ENCODE data around the gene CCDC170. TPM values are rescaled to one million over a fixed set of nuclear protein-coding genes. Genes with fewer than 3 reads are reported as not detected.

The CCDC170 gene
- total and polyA plus RNA-seq, 9 of the 15 experiments (the other 6 are each of a cell fraction or from before 2014, with no cell fraction given): 0.01 to 0.18 (median 0.05) TPM; not detected in 6

- H3K27me3 ChIP-seq (ENCODE audit: control insufficient read depth in 2 of 2, insufficient read depth in 2 of 2, low read length in 2 of 2): peaks cover 23 to 32% of the 10 kb centered on the region in 2 experiments
- in situ Hi-C loops (cut with MboI) (no loop called here), intact Hi-C loops (cut with micrococcal nuclease) (no loop called here)
- DNase-seq (ENCODE audit: extremely low read depth in 1 of 4, low spot score in 3 of 4) (no peak), ATAC-seq (no peak), FAIRE-seq (no peak)
- no peak overlapping the region for H3K4me2 ChIP-seq (ENCODE audit: insufficient read depth, low read length)
- 0% methylated on average over 1 of the region's 1 CpG for WGBS (ENCODE audit: insufficient coverage, low coverage, missing lambda C conversion rate)
- no peak overlapping the region for H2AFZ ChIP-seq (ENCODE audit: low read depth, low read length)
- no peaks in the 10 kb centered on the region for H3K9me1 ChIP-seq (ENCODE audit: control insufficient read depth, insufficient read depth, low read length)
- no peak overlapping the region for H3K27ac ChIP-seq (ENCODE audit: extremely low read depth, low read depth, low read length)
- no peaks in the 10 kb centered on the region for H3K36me3 ChIP-seq (ENCODE audit: control insufficient read depth, insufficient read depth, low read length)
- no TSS peak for BruUV-seq (replicated peaks)
- H3K9ac ChIP-seq (ENCODE audit: insufficient read depth in 1 of 2, low read depth in 2 of 2, low read length in 2 of 2): no peak overlapping the region
- H3K79me2 ChIP-seq (ENCODE audit: control insufficient read depth, insufficient read depth, low read length): no peaks in the 10 kb centered on the region
- ChIA-PET POLR2A (no interaction called here), CTCF (ENCODE audit: low intra/inter-chr PET ratio) (no interaction called here)
- no peak overlapping the region for H3K4me3 ChIP-seq
- no peaks in the 10 kb centered on the region for H3K9me3 ChIP-seq (replicated peaks; ENCODE audit: control insufficient read depth, insufficient read depth, low read depth, low read length)
- H3K4me1 ChIP-seq (replicated peaks in 1 of 2; ENCODE audit: control insufficient read depth in 2 of 2, insufficient read depth in 2 of 2, low read length in 2 of 2): peaks cover 0 to 6% of the 10 kb centered on the region in 2 experiments; a peak in 1 of 5 replicates
- no peak for TF ChIP-seq CBX1 (IDR thresholded peaks at IDR 0.05; ENCODE audit: low read depth)
- TF ChIP-seq ZNF407 (IDR thresholded peaks at IDR 0.05; ENCODE audit: low read depth): no peak
- TF ChIP-seq PYGO2 (tag; IDR thresholded peaks at IDR 0.05): no peak
- TF ChIP-seq RBBP5 (IDR thresholded peaks at IDR 0.05; ENCODE audit: borderline replicate concordance, insufficient read depth, low read length, poor library complexity, severe bottlenecking): no peak
- no peak for TF ChIP-seq KHSRP (IDR thresholded peaks at IDR 0.05)
- TF ChIP-seq EGR1 (conservative IDR thresholded peaks at IDR 0.05): no peak
- TF ChIP-seq CEBPG (CRISPR knock-in tag; IDR thresholded peaks at IDR 0.05): no peak
- TF ChIP-seq CEBPG (tag; conservative IDR thresholded peaks at IDR 0.05 in 1 of 2, IDR thresholded peaks at IDR 0.05 in 1 of 2): 0 out of 4 replicates have a peak, but pooled peaks of 1 of the 2 experiments have one; percentile 30
- TF ChIP-seq KAT2B (IDR thresholded peaks at IDR 0.05; ENCODE audit: low read depth, low read length): no peak
- TF ChIP-seq ZNF75A (CRISPR knock-in tag; IDR thresholded peaks at IDR 0.05): no peak
- no peak for TF ChIP-seq GTF2A2 (tag; IDR thresholded peaks at IDR 0.05)
- TF ChIP-seq CEBPB (tag; IDR thresholded peaks at IDR 0.05): peak; percentile 35; the same call in 1 of the 2 replicates
- TF ChIP-seq FIP1L1 (IDR thresholded peaks at IDR 0.05; ENCODE audit: low read depth, low read length, poor library complexity, severe bottlenecking): no peak
- no peaks in the 10 kb centered on the region for H4K20me1 ChIP-seq (replicated peaks; ENCODE audit: control insufficient read depth, insufficient read depth, low read length)
Measured at GRCh38 chr6:151498327-151498726, 4.5 kb downstream of the CCDC170 start.
